Upper lobe of right lung (tissue), 1 donor: ENCODE measurements around the gene ME3. TPM values are rescaled to one million over a fixed set of nuclear protein-coding genes. Genes with fewer than 3 reads are reported as not detected.

Experiments used
- ATAC-seq: fragments of 200-7000 bp; cut with Tn5 transposase; one replicate; pipeline ENCODE4 v1.9.1; 2020; ENCODE audit warnings: mild to moderate bottlenecking, moderate library complexity
- DNase-seq: peaks from one replicate; pipeline ENCODE4 v3.0.0-alpha.2; 2020
- H3K27ac ChIP-seq: fragments of 200-600 bp; one replicate; pipeline ENCODE4 v1.8.0; 2022
- H3K27me3 ChIP-seq: fragments of 200-600 bp; one replicate; pipeline ENCODE4 v1.8.0; 2022; ENCODE audit warnings: mild to moderate bottlenecking
- H3K36me3 ChIP-seq: fragments of 200-600 bp; one replicate; pipeline ENCODE4 v1.8.0; 2022
- H3K4me1 ChIP-seq: fragments of 200-600 bp; one replicate; pipeline ENCODE4 v1.8.0; 2022
- H3K4me3 ChIP-seq: fragments of 200-600 bp; one replicate; pipeline ENCODE4 v1.8.0; 2022; ENCODE audit warnings: mild to moderate bottlenecking
- H3K9me3 ChIP-seq: fragments of 200-600 bp; one replicate; pipeline ENCODE4 v1.8.0; 2022
- CTCF ChIP-seq: fragments of 200-600 bp; IDR thresholded peaks from one replicate; pipeline ENCODE4 v1.8.0; 2022; ENCODE audit warnings: antibody characterized with exemption
- intact Hi-C: fragments of 100-400 bp; cut with DNase I; formaldehyde crosslinking; loops from one replicate; pipeline ENCODE4 v1.11.0; 2022
- total RNA-seq: library from RNA; stranded (reverse); fragmentation: NEBNext Ultra II Directional; extraction: Animal tissue kit (Norgen Biotek cat#: 25700); gene quantifications from one replicate; pipeline ENCODE4 v1.2.1, GENCODE V29; 2021
- donor health status: DM: no; HTN: yes; CAD: no; lungs with severe emphysema.

The ME3 gene
- total RNA-seq, 1 donor from 2014 or later, result 24.7 TPM

- H3K9me3 ChIP-seq, result no peaks in the 10 kb centered on the region
- intact Hi-C loops, result no loop called here
- H3K4me3 ChIP-seq, result no peak overlapping the region
- no peaks in the 10 kb centered on the region for H3K27me3 ChIP-seq
- no peaks in the 10 kb centered on the region for H3K36me3 ChIP-seq
- DNase-seq (no peak), ATAC-seq (no peak)
- H3K4me1 ChIP-seq, result peaks cover 21% of the 10 kb centered on the region
- no peak overlapping the region for H3K27ac ChIP-seq
- no peak for TF ChIP-seq CTCF
Measured at GRCh38 chr11:86463120-86463519, 209.3 kb downstream of the ME3 start.

- ATAC-seq (no peak), DNase-seq (no peak)
- no peak overlapping the region for H3K27ac ChIP-seq
- H3K4me1 ChIP-seq, result peaks cover 26% of the 10 kb centered on the region
- no peak for TF ChIP-seq CTCF
- H3K27me3 ChIP-seq, result no peaks in the 10 kb centered on the region
- no peaks in the 10 kb centered on the region for H3K9me3 ChIP-seq
- H3K4me3 ChIP-seq, result no peak overlapping the region
- H3K36me3 ChIP-seq, result no peaks in the 10 kb centered on the region
- intact Hi-C loops, result no loop called here
Measured at GRCh38 chr11:86461892-86462291, 210.5 kb downstream of the ME3 start.

- H3K27me3 ChIP-seq, result no peaks in the 10 kb centered on the region
- no peaks in the 10 kb centered on the region for H3K36me3 ChIP-seq
- no peaks in the 10 kb centered on the region for H3K9me3 ChIP-seq
- TF ChIP-seq CTCF, result no peak
- ATAC-seq (no peak), DNase-seq (no peak)
- H3K4me1 ChIP-seq, result peaks cover 31% of the 10 kb centered on the region
- intact Hi-C loops, result no loop called here
- H3K27ac ChIP-seq, result no peak overlapping the region
- no peak overlapping the region for H3K4me3 ChIP-seq
Measured at GRCh38 chr11:86460461-86461385, 211.7 kb downstream of the ME3 start.

- Histone ChIP-seq H3K4me1 (peaks cover 31% of the 10 kb centered on the region), H3K4me3 (no peak overlapping the region), H3K36me3 (no peaks in the 10 kb centered on the region), H3K9me3 (no peaks in the 10 kb centered on the region), H3K27ac (no peak overlapping the region), H3K27me3 (no peaks in the 10 kb centered on the region)
- DNase-seq (no peak), ATAC-seq (peak; percentile 34)
- TF ChIP-seq CTCF, result no peak
- intact Hi-C loops, result loop anchor here (5.0 to 10.0 kb wide), 2 partner anchors 145 to 352 kb away; no protein-coding TSS in a partner anchor
Measured at GRCh38 chr11:86459682-86460460, 212.5 kb downstream of the ME3 start.

- intact Hi-C loops, result loop anchor here (5.0 to 10.0 kb wide), 2 partner anchors 146 to 353 kb away; no protein-coding TSS in a partner anchor
- H3K9me3 ChIP-seq, result no peaks in the 10 kb centered on the region
- H3K27me3 ChIP-seq, result no peaks in the 10 kb centered on the region
- DNase-seq (no peak), ATAC-seq (no peak)
- H3K27ac ChIP-seq, result no peak overlapping the region
- H3K4me3 ChIP-seq, result no peak overlapping the region
- TF ChIP-seq CTCF, result no peak
- H3K36me3 ChIP-seq, result no peaks in the 10 kb centered on the region
- peaks cover 31% of the 10 kb centered on the region for H3K4me1 ChIP-seq
Measured at GRCh38 chr11:86459002-86459385, 213.4 kb downstream of the ME3 start.
